HTR-8/SVneo (cell line): Measurements from ENCODE around the gene HLA-A.
"Not testable (repeated sequence)": the region's sequence is repeated elsewhere in the genome, so short reads cannot be mapped to it uniquely, and the experiment has no call there.

Experiments
- DNase-seq: peaks from one replicate; pipeline ENCODE4 v3.0.0; 2011; ENCODE audit warnings: low spot score, mixed read lengths; ENCODE audit not compliant: insufficient read length
- FAIRE-seq: peaks from 2 replicates; lab custom pipeline; 2011; peaks lifted over from hg19 to GRCh38; lab: Jason Lieb, UNC

Gene HLA-A

DNA sequence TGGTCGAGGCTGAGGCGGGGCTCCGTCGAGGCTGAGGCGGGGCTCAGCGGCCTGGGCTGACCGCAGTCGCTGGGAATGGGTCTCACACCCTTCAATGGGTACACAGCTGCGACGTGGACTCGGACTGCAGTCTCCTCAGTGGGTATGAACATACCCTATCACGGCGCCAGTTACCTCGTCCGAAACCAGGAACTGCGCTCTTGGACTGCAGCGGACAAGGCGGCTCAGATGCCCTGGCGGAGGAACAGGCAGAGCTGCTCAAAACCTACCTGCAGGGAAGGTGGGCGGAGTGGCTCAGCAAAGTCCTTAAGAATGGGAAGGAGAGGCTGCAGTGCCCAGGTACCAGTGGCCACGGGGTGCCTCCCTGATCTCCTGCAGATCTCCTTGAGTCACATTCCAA, 14.2 kb downstream of the HLA-A start:
- FAIRE-seq (no peak), DNase-seq (no peak)

DNA sequence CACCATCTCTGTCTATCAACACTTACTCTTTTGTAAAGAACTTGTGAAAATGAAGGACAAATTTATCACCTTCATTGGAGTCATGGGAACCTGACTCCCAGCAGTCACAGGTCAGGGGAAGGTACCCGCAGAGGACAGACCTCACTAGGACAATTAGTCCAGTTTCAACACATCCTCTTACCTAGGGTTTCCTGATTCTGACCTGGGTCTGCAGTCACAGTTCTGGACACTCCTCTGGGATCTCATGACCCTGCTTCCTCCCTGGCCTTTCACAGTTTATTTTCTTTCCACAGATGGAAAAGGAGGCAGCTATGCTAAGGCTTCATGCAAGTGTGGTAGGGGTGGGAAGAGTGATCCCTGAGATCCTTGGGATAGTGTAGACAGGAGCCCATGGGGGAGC, 15.7 kb downstream of the HLA-A start:
- DNase-seq (no peak), FAIRE-seq (no peak)

DNA sequence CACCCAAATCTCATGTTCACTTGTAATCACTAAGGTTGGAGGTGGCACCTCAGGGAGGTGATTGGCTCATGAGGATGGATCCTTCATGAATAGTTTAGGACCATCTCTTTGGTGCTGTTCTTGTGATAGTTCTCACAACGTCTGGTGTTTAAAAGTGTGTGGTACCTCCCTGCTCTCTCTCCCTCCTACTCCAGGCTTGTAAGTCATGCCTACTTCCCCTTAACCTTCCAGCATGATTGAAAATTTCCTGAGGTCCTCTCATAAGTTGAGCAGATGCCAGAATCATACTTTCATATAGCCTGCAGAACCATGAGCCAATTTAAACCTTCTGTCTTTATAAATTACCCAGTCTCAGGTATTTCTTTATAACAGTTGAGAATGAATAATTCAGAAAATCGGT, 16.6 kb downstream of the HLA-A start:
- no peak for DNase-seq
- FAIRE-seq, result no peak

DNA sequence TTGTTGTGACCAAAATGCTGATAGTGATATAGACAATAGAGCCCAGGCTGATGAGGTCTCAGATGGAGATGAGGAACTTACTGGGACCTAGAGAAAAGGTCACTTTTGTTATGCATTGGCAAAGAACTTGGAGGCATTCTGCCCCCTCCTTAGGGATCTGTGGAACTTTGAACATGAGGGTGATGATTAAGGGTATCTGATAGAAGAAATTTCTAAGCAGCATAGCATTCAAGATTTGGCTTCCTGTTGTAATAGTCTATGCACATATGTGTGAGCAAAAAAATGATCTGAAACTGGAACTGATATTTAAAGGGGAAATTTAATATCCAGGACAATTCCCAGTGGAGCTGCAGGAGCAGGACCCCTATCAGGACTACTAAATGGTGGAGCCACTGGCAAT, 17.1 kb downstream of the HLA-A start:
- DNase-seq (no peak), FAIRE-seq (no peak)

DNA sequence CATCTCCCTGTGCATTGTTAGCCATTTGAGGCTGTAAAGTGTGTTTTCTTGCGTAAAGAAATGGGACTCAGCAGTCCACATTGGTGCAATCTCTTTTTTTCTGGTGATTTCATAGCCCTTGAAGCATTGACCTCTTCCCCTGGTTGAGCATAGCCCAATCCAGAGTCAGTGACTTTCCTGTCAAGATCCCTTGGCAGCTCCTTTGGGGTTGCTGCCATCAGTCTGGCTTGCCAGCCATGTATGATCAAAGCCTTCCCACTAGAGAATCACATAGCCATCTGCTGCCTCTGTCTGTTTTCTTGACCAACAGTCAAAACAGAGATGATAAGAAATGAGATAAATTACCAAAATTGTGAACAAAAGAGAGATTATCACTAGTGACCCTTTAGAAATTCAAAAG, 19.6 kb downstream of the HLA-A start:
- FAIRE-seq (no peak), DNase-seq (no peak)

DNA sequence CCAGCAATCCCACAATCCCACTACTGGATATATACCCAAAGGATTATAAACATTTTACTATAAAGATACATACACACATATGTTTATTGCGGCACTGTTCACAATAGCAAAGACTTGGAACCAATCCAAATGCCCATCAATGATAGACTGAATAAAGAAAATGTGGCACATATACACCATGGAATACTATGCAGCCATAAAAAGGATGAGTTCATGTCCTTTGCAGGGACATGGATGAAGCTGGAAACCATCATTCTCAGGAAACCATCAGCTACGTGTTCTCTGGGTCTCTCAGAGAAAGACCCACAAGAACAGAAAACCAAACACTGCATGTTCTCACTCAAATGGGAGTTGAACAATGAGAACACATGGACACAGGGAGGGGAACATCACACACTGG, 21.4 kb downstream of the HLA-A start:
- DNase-seq, FAIRE-seq: not testable (repeated sequence)

DNA sequence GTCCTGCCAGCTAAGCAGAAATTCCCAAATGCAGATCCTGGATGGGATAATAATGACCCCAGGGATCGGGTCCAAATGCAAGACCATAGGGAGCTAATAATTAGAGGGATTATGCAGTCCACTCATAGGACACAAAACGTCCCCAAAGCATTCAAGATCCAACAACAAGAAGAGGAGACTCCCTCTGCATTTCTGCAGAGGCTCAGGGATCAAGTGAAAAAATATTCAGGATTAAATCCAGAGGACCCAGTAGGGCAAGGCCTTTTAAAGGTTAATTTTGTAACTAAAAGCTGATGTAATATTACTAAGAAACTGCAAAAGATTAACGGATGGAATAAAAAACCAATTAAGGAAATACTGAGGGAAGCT, 22.2 kb downstream of the HLA-A start:
- FAIRE-seq (no peak), DNase-seq (no peak)

DNA sequence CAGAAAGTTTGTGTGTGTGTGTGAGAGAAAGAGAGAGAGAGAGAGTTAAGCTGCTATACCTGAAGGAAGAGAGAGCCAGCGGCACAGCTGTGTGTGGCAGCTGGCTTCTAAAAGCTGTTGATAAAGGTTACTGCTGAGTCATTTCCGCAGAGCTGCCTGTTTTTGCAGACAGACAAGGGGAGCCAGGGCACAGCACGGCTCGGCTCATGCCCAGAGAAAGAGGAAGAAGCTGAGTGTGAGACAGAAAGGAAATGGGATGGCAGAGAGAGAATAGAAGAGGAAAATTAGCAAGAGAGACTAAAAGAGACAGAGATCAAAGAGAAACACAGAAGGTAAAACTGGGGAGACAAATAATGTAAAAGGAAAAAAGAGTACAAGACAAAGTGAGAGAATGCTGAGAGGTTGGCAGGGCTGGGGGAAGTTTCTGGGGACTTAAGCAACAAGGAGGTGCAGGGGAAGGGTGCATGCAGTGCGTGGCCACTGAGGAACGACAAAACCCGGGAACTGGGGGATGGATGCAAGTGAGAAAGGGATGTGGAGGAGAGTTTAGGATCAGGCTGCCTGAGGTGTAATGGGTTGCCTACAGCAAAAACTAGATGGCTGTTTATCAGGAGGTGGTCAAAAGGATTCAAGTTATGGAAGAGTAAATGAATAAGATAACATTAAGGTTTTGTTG, 22.7 kb downstream of the HLA-A start:
- FAIRE-seq, result no peak
- DNase-seq, result peak; percentile 64

DNA sequence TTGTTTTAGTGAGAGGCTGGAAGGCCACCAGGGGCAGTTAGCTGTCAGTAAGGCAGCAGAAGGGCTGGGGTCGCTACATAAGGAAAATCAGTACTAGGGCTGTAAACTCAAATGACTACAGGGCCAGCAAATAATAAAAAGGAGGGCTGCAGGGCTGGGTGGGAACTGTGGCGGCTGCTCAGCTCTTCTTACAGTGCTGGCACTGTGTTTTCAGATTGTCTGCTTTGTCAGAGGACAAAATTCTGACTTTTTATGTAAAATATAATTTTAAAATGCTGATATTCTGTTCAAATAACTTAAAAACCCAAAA, 23.2 kb downstream of the HLA-A start:
- FAIRE-seq (no peak), DNase-seq (no peak)

DNA sequence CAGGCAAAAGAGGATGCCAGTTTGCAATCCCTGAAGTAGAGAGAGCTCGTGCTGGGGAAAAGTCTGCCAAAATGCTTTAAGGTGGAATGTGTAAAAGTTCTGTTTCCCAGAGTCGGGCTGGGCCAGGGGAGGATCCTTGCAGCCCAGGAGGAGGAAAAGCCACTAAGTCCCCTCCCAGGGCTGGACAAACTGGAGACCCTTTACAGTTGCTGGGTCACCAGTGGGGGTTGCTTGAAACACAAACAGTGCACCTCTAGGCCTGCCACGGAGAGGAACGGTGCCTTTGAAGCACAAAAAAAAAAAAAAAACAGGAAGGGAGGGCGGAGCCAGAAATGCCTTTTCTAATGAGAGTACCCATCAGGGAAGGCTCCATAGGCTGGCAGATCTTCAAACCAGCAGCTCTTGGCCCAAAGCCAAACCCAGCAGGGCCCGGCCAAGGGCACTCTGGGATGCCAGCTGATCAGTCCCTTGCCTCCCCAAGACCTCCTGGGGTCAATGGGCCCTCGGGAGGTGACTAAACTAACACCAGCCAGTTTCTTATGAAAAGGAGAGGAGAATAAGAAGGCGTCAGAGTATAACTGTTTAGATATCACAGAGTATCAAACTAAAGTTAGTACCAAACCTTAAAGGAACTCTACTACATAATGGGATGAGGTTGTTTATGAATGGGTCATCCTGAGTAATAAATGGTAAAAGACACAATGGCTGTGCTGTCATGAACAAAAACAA, 23.7 kb downstream of the HLA-A start:
- peak; percentile 54 for DNase-seq
- FAIRE-seq, result no peak

DNA sequence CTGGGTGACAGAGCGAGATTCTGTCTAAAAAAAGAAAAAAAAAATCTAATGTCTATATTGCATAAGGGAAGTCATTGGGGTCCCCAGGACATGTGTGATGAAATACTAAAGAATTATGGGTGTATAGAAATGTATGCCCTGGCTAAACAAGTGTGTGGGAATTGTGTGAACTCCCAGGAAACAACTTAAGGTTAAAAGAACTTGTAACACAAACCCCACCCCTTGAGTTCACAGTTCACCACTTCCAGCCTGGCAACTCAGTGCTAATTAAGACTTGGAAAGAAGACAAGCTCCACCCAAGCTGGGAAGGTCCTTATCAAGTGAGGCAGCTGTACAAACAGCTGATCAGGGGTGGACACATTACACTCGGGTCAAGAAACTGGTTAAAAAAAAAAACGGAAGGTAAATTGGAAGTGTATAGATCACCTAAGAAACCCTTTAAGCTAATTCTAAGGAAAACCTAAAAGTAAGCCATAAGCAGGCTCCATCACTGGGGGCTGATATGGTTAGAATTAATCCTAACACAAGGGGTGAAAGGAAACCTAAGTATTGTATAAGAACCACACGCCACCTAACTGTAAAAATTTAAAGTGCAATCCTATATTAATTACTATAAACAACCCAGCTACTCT, 25.2 kb downstream of the HLA-A start:
- DNase-seq, result no peak
- FAIRE-seq, result no peak

DNA sequence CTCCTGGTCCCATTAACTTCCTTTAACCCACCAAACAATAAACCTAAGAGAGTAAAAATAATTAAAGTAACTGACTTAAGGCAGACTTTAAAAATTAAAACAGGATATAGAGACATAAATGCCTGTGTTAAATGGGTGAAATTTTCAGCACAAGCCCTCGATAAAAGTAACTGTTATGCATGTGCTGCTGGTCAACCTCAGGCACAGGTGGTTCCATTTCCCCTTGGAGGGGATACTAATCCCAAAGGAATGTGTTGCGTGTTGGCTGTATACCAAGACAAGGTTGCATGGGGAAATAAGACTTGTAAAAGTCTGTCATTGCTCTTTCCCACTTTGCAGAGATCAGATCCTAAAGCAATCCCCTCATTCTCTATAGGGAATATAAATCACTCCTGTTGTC, 25.8 kb downstream of the HLA-A start:
- DNase-seq (no peak), FAIRE-seq (peak; percentile 38)

DNA sequence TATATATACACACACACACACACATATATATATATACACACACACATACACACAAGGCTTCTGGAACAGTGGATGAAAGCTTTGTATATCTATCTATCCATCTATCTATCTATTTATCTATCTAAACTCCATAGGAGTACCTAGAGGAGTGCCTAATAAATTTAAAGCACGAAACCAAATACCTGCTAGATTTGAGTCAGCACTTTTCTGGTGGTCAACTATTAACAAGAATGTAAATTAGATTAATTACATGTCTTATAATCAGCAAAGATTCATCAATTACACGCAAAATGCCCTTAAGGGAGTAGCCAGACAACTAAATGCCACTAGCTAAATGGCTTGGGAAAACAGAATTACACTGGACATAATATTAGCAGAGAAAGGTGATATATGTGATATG, 26.6 kb downstream of the HLA-A start:
- no peak for FAIRE-seq

DNA sequence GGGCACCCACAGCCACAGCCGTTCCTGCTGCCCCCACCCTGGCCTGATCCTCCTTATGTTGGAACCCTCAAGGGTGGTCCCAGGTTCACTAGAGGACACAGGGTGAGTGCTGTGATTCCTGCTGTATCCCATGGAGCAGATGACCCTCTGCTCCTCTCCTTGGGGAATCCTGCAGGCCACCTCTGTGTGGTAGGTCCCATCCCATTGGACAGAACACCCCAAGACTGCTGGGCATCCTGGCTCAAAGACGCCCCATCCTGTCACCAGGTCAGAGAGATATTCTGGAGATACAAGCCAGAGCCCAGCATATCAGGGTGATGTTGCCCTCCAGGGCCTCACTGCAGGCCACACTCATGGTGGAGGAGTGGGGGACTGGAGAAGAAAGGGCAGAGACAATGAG, 28.4 kb downstream of the HLA-A start:
- DNase-seq (no peak), FAIRE-seq (no peak)

More for the DNA sequence above, 26.6 kb downstream of the HLA-A start:
- no peak for DNase-seq

DNA sequence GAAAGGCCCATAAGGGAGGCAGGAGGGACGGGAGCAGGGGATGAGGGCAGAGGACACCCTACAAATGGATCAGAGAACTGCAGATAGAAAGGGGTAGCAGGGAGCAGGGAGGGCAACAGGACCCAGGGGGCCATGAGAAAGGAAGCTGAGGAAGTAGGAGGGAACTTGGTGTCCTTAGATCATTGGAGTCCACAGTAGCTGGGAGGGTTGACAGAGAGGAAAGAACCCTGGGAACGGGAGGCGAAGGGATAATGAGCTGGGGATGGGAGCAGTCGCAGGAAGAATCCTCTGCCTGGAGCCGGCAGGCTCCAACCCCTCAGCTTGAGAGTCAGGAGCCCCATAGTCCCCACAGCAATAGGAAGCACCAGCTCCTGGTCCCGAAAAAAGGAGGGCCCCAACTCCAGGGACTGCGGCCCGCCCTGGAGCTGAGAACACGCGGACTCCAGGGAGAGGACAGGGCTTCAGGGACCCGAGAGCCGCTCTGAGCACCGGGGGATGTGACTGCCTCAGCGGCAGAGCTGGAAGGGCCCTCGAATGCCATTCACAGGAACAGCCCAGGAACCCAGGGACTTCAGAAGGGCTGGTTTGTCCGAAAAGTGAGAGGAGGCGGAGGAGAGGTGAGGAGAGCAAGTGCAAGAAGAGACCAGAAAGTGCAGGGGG, 32.7 kb downstream of the HLA-A start:
- FAIRE-seq (no peak), DNase-seq (no peak)

DNA sequence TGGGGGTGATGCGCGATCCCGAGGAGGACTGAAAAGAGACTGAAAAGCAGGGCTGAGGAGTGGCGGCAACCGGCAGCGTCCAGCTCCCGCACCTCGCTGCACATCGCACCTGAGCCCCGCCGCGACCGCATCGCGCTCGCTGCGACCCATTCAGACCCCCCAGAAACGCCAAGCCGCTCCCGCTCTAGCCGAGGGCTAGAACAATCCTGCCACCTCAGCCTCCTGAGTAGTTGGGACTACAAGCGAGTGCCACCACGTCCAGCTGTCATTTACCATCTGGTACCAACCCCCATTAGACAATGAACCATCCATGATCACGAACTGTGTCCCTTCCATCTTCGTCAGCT, 33.2 kb downstream of the HLA-A start:
- no peak for FAIRE-seq
- no peak for DNase-seq

DNA sequence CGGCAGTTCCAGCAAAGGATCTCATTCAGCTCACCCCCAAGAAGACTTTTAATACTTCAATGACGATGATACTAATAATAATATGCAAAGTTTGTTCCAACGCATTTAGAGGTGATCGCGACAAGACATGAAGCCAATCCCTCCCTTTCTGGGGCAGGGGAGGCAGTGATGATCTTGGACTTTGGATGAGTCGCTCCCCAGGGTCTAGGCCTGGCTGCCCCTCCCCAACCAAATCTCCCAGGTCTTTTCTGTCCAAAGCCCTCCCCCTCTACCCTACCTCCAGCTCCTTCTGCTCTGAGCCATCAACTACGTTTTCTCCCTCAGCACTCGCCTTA, 33.9 kb downstream of the HLA-A start:
- DNase-seq (no peak), FAIRE-seq (no peak)

DNA sequence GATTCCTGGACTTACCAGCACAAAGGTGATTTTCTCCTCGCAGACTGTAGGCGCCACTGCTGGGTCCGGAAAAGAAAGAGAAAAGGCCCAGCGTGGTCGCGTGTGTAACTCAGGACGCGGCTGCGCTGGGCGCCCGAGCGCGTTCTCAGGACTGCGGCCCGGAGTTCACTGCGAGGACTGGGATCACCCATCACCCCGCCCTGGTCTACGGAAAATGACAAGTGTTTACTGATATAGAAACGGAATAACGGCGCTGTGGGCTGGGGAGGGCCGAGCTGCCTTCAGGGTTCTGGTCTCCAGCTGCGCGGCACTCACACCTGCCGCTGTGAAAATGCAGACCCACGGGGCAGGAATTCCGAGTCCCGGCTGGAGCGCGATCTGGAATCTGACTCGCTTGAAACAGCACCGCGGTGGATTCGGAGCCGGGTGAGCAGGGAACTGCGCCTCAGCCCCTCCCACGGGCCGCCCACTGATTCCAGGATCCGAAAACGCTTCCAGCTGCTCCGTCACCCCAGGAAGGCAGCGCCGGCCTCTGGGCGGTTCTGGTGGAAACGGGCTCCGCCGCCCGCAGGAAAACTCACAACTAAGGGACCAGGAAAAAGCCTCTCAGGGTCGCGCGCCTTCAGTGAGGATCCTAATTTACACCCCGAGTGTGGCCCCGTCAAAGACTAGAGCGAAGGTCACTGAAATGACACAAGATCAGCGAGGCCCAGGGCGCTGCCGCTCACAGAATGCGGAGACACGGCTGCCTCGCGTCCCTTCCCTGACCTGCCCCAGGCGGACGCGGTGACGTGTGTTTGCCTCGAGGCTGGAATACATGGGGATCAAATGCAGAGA, 34.5 kb downstream of the HLA-A start:
- FAIRE-seq (peak; percentile 68), DNase-seq (peak; percentile 59)

DNA sequence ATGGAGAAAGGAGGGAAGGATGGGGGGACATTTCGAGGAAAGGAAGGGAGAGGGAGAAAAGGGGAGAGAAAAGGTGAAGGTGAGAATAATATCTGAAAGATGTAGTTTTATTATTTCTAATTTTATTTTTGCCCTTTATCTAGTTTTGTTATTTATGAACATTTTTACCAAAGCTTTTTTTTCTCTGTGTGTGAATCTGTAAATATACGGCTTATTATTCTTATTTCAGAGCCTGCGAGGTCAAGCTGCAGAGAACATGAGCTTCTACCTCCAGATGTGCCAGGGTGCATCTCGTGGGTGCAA, 35.0 kb downstream of the HLA-A start:
- FAIRE-seq, result no peak
- DNase-seq, result no peak

DNA sequence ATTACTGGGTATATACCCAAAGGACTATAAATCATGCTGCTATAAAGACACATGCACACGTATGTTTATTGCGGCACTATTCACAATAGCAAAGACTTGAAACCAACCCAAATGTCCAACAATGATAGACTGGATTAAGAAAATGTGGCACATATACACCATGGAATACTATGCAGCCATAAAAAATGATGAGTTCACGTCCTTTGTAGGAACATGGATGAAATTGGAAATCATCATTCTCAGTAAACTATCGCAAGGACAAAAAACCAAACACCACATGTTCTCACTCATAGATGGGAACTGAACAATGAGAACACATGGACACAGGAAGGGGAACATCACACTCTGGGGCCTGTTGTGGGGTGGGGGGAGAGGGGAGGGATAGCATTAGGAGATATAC, 37.7 kb downstream of the HLA-A start:
- not testable (repeated sequence) for DNase-seq, FAIRE-seq

DNA sequence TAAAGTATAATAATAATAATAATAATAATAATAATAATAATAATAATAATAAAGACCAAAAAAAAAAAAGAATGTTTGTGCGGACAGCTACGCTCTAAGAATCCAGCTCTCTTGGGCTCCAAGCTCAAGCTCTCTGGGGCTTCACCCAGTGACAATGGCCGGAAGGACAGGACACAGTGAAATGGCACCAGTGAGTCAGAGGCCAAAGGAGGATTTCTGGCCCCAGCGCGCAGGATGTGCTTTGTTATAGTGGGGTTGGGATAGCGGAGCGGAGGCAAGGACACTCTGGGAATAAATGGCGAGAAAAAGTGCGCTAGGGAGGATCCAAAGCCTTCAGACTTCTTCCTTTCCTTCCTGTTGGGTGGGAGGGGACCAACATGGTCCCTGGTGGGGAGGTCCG, 38.2 kb downstream of the HLA-A start:
- DNase-seq, result no peak
- no peak for FAIRE-seq
